ENCODE measurements around the gene HACD2.

Gene HACD2

GRCh38 chr3:123448536-123449101 lies 136.2 kb downstream of the HACD2 start, which contains the start of gene ADCY5:
ADCY5 (minus strand) TSS chr3:123449090; CDS start chr3:123448545, 545 bp downstream.
- no peak for DNase-seq (ENCODE audit: low read depth in 4 of 4, low spot score in 1 of 4)

GRCh38 chr3:123447749-123448517 lies 136.9 kb downstream of the HACD2 start:
- DNase-seq (ENCODE audit: low read depth in 4 of 4, low spot score in 1 of 4) = peak in 2 of 4 experiments; percentile 14 to 21

- no peak for DNase-seq (ENCODE audit: low read depth in 4 of 4, low spot score in 1 of 4)
These were observed 137.5 kb downstream of the HACD2 start for GRCh38 chr3:123447416-123447748.

- no peak for DNase-seq (ENCODE audit: low read depth in 4 of 4, low spot score in 1 of 4)
These were observed 138.2 kb downstream of the HACD2 start for GRCh38 chr3:123446610-123447109.

GRCh38 chr3:123446210-123446609 lies 138.6 kb downstream of the HACD2 start:
- DNase-seq (ENCODE audit: low read depth in 4 of 4, low spot score in 1 of 4) = no peak

GRCh38 chr3:123445702-123446101 lies 139.2 kb downstream of the HACD2 start:
- no peak for DNase-seq (ENCODE audit: low read depth in 4 of 4, low spot score in 1 of 4)

- DNase-seq (ENCODE audit: low read depth in 4 of 4, low spot score in 1 of 4) = no peak
These were observed 140.1 kb downstream of the HACD2 start for GRCh38 chr3:123444744-123445143.

GRCh38 chr3:123444023-123444422 lies 140.8 kb downstream of the HACD2 start:
- no peak for DNase-seq (ENCODE audit: low read depth in 4 of 4, low spot score in 1 of 4)

- DNase-seq (ENCODE audit: low read depth in 4 of 4, low spot score in 1 of 4) = no peak
These were observed 141.9 kb downstream of the HACD2 start for GRCh38 chr3:123442908-123443307.

- no peak for DNase-seq (ENCODE audit: low read depth in 4 of 4, low spot score in 1 of 4)
These were observed 142.7 kb downstream of the HACD2 start for GRCh38 chr3:123442125-123442524.

Data from stimulated activated CD4-positive, alpha-beta T cell treated with anti-CD3 and anti-CD28 coated beads, Interleukin-1b, Interleukin-23, amount 100 ng/mL, for 24 hours (primary cell).